ENCODE results near the gene WDR31. TPM values are rescaled to one million over a fixed set of nuclear protein-coding genes. Genes with fewer than 3 reads are reported as not detected.

Gene WDR31
- total RNA-seq, 2 donors from 2014 or later: 1.0 to 2.3 TPM

GRCh38 chr9:113316030-113316429 is 24.0 kb downstream of the WDR31 start:
- H3K4me3 ChIP-seq: no peak overlapping the region
- H3K27me3 ChIP-seq: no peaks in the 10 kb centered on the region
- H3K36me3 ChIP-seq (replicated peaks in 1 of 2; ENCODE audit: insufficient read depth in 1 of 2, low read depth in 2 of 2): peaks cover 0 to 1% of the 10 kb centered on the region in 2 donors
- TF ChIP-seq CTCF (IDR thresholded peaks at IDR 0.05): no peak
- no peak for TF ChIP-seq POLR2A (IDR thresholded peaks at IDR 0.05)
- intact Hi-C loops (cut with DNase I): no loop called here
- ATAC-seq (no peak), DNase-seq (no peak)
- no peaks in the 10 kb centered on the region for H3K9me3 ChIP-seq
- no peaks in the 10 kb centered on the region for H3K4me1 ChIP-seq
- WGBS, 2 donors: 82 to 89% methylated on average over 4 of the region's 4 CpGs
- H3K27ac ChIP-seq: no peak overlapping the region

GRCh38 chr9:113315231-113315630 is 24.8 kb downstream of the WDR31 start:
- H3K4me3 ChIP-seq: no peak overlapping the region
- no peaks in the 10 kb centered on the region for H3K4me1 ChIP-seq
- H3K27ac ChIP-seq: no peak overlapping the region
- H3K36me3 ChIP-seq (replicated peaks in 1 of 2; ENCODE audit: insufficient read depth in 1 of 2, low read depth in 2 of 2): peaks cover 0 to 1% of the 10 kb centered on the region in 2 donors
- TF ChIP-seq CTCF (IDR thresholded peaks at IDR 0.05): no peak
- TF ChIP-seq POLR2A (IDR thresholded peaks at IDR 0.05): no peak
- DNase-seq (no peak), ATAC-seq (no peak)
- intact Hi-C loops (cut with DNase I): no loop called here
- H3K27me3 ChIP-seq: no peaks in the 10 kb centered on the region
- H3K9me3 ChIP-seq: no peaks in the 10 kb centered on the region

- ATAC-seq (no peak), DNase-seq (no peak)
- WGBS, 2 donors: 33 to 45% methylated on average over 5 of the region's 5 CpGs
- H3K4me1 ChIP-seq: no peaks in the 10 kb centered on the region
- H3K27ac ChIP-seq: no peak overlapping the region
- H3K9me3 ChIP-seq: no peaks in the 10 kb centered on the region
- intact Hi-C loops (cut with DNase I): loop anchor here (5.0 kb wide), 1 partner anchor 94 kb away; no protein-coding TSS in a partner anchor
- no peak for TF ChIP-seq CTCF (IDR thresholded peaks at IDR 0.05)
- TF ChIP-seq POLR2A (IDR thresholded peaks at IDR 0.05): no peak
- H3K36me3 ChIP-seq (replicated peaks in 1 of 2; ENCODE audit: insufficient read depth in 1 of 2, low read depth in 2 of 2): no peaks in the 10 kb centered on the region
- H3K4me3 ChIP-seq: no peak overlapping the region
- no peaks in the 10 kb centered on the region for H3K27me3 ChIP-seq
Observed at GRCh38 chr9:113313261-113313660, 26.8 kb downstream of the WDR31 start.

GRCh38 chr9:113311961-113312360 is 28.1 kb downstream of the WDR31 start:
- TF ChIP-seq CTCF (IDR thresholded peaks at IDR 0.05): no peak
- TF ChIP-seq POLR2A (IDR thresholded peaks at IDR 0.05): no peak
- 89 to 92% methylated on average over 3 of the region's 3 CpGs for WGBS, 2 donors
- H3K36me3 ChIP-seq (replicated peaks in 1 of 2; ENCODE audit: insufficient read depth in 1 of 2, low read depth in 2 of 2): no peaks in the 10 kb centered on the region
- ATAC-seq (no peak), DNase-seq (no peak)
- intact Hi-C loops (cut with DNase I): loop anchor here (5.0 kb wide), 1 partner anchor 95 kb away; no protein-coding TSS in a partner anchor
- H3K27ac ChIP-seq: no peak overlapping the region
- H3K4me3 ChIP-seq: no peak overlapping the region
- H3K4me1 ChIP-seq: no peaks in the 10 kb centered on the region
- no peaks in the 10 kb centered on the region for H3K27me3 ChIP-seq
- no peaks in the 10 kb centered on the region for H3K9me3 ChIP-seq

GRCh38 chr9:113310538-113310937 is 29.5 kb downstream of the WDR31 start:
- no peaks in the 10 kb centered on the region for H3K4me1 ChIP-seq
- H3K27me3 ChIP-seq: no peaks in the 10 kb centered on the region
- no peaks in the 10 kb centered on the region for H3K9me3 ChIP-seq
- no peaks in the 10 kb centered on the region for H3K36me3 ChIP-seq (replicated peaks in 1 of 2; ENCODE audit: insufficient read depth in 1 of 2, low read depth in 2 of 2)
- TF ChIP-seq CTCF (IDR thresholded peaks at IDR 0.05) (no peak), POLR2A (IDR thresholded peaks at IDR 0.05) (no peak)
- intact Hi-C loops (cut with DNase I): loop anchor here (5.0 kb wide), 1 partner anchor 97 kb away; no protein-coding TSS in a partner anchor
- no peak overlapping the region for H3K4me3 ChIP-seq
- DNase-seq (no peak), ATAC-seq (no peak)
- WGBS, 2 donors: 31 to 53% methylated on average over 3 of the region's 3 CpGs
- no peak overlapping the region for H3K27ac ChIP-seq

Measured in body of pancreas (tissue), 4 donors.